ENCODE results near the gene LAP3. TPM values are rescaled to one million over a fixed set of nuclear protein-coding genes. Genes with fewer than 3 reads are reported as not detected.

The LAP3 gene
- total RNA-seq, 1 donor from 2014 or later: 52.7 TPM

DNA sequence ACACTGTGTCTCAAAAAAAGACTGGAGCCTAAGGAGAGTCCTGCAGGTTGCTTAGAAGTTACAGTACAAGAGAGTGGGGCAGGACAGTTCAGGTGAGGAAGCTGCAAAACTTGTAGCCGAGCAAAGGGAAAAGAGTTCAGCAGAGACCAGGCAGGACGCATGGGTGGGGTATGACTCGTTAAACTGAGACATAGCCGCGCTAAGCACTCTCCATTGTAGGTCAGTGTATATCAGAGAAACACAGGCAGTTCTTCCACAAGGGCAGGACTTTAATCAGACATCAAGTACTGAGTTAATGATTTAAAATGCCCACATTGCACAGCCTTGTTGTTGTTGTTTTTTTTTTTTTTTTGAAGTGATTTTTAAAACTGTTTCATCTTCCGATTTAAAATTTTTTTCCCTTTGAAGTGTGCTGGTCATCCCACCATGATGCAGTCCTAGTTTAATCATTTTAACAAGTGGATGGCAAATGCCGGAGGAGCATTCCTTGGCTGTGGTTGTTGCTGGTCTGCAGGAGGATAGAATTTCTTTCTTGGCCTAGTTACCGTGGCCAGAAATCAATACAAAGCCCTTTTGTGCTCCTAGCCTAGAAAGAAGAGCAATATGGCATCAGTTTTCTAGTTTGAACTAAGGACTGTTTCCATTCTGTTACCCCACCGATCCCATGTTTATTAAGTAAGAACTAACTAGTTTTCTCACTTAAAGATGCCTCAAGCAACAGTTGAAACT, 10.3 kb downstream of the LAP3 start:
- no peak overlapping the region for H3K27ac ChIP-seq (replicated peaks)
- no peak for TF ChIP-seq CTCF (IDR thresholded peaks at IDR 0.05; ENCODE audit: borderline replicate concordance)

DNA sequence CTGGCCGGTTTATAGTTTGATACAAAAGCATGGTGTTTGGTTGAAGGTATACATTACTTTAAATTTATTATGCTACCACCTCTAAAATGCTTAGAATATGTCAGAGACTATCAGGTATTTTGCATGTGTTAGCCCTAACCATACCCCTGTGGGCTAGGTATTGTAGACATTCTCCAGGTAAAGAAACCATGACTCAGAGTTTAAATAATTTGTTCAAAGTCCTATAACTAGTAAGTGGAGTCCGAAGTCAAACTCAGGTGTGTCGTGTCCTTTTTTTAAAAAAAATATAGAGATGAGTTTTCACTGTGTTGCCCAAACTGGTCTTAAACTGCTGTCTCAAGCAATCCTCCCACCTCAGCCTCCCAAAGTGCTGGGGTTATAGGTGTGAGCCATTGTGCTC, 12.4 kb downstream of the LAP3 start:
- no peak for TF ChIP-seq CTCF (IDR thresholded peaks at IDR 0.05; ENCODE audit: borderline replicate concordance)
- Histone ChIP-seq H3K27me3 (ENCODE audit: low read depth) (no peaks in the 10 kb centered on the region), H3K9me3 (replicated peaks) (no peaks in the 10 kb centered on the region), H3K27ac (replicated peaks) (no peak overlapping the region), H3K4me1 (peaks cover 14% of the 10 kb centered on the region), H3K36me3 (peaks cover 97% of the 10 kb centered on the region), H3K4me3 (no peak overlapping the region)
- DNase-seq: no peak
- intact Hi-C loops (cut with micrococcal nuclease): no loop called here

More for the DNA sequence above, 10.3 kb downstream of the LAP3 start:
- no peaks in the 10 kb centered on the region for H3K9me3 ChIP-seq (replicated peaks)
- H3K36me3 ChIP-seq: peaks cover 99% of the 10 kb centered on the region
- H3K4me1 ChIP-seq: peaks cover 20% of the 10 kb centered on the region
- intact Hi-C loops (cut with micrococcal nuclease): no loop called here
- H3K4me3 ChIP-seq: no peak overlapping the region
- H3K27me3 ChIP-seq (ENCODE audit: low read depth): no peaks in the 10 kb centered on the region
- DNase-seq: no peak

- H3K27ac ChIP-seq (replicated peaks): no peak overlapping the region
- peaks cover 11% of the 10 kb centered on the region for H3K4me1 ChIP-seq
- H3K36me3 ChIP-seq: peaks cover 98% of the 10 kb centered on the region
- H3K4me3 ChIP-seq: no peak overlapping the region
- no peak for TF ChIP-seq CTCF (IDR thresholded peaks at IDR 0.05; ENCODE audit: borderline replicate concordance)
- intact Hi-C loops (cut with micrococcal nuclease): no loop called here
- no peaks in the 10 kb centered on the region for H3K27me3 ChIP-seq (ENCODE audit: low read depth)
- DNase-seq: no peak
- H3K9me3 ChIP-seq (replicated peaks): no peaks in the 10 kb centered on the region
These were observed 18.5 kb downstream of the LAP3 start for GRCh38 chr4:17595471-17596005.

DNA sequence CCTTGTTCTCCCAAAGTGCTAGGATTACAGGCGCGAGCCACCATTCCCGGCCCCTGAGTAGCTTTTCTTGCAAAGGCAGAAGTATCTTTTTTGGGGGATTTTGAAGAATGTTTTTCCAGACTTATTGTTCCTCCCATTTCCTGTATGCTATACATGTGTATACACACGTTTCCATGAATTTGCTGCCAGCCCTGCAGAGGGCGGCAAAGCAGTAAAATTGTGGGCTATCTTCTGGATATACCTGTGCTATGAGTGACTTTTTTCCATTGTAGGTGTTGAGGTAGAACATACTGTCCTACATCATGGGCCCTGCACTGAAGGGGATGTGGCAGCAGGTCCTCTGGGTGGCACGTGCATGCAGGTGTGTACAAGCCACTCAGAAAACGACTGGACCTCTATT, 20.5 kb downstream of the LAP3 start:
- Histone ChIP-seq H3K4me1 (peaks cover 6% of the 10 kb centered on the region), H3K9me3 (replicated peaks) (no peaks in the 10 kb centered on the region), H3K36me3 (peaks cover 98% of the 10 kb centered on the region), H3K27ac (replicated peaks) (no peak overlapping the region), H3K4me3 (no peak overlapping the region), H3K27me3 (ENCODE audit: low read depth) (no peaks in the 10 kb centered on the region)
- no peak for TF ChIP-seq CTCF (IDR thresholded peaks at IDR 0.05; ENCODE audit: borderline replicate concordance)
- no peak for DNase-seq
- intact Hi-C loops (cut with micrococcal nuclease): no loop called here

- TF ChIP-seq CTCF (IDR thresholded peaks at IDR 0.05; ENCODE audit: borderline replicate concordance): no peak
- Histone ChIP-seq H3K9me3 (replicated peaks) (no peaks in the 10 kb centered on the region), H3K27me3 (ENCODE audit: low read depth) (no peaks in the 10 kb centered on the region), H3K4me3 (no peak overlapping the region), H3K4me1 (peaks cover 6% of the 10 kb centered on the region), H3K27ac (replicated peaks) (no peak overlapping the region), H3K36me3 (peaks cover 99% of the 10 kb centered on the region)
- DNase-seq: no peak
- intact Hi-C loops (cut with micrococcal nuclease): no loop called here
These were observed 22.8 kb downstream of the LAP3 start for GRCh38 chr4:17599826-17600225.

All from left ventricle myocardium inferior (tissue), 1 donor.